ENCODE data around the gene ADH1B. TPM values are rescaled to one million over a fixed set of nuclear protein-coding genes. Genes with fewer than 3 reads are reported as not detected.
"Not testable (repeated sequence)": the region's sequence is repeated elsewhere in the genome, so short reads cannot be mapped to it uniquely, and the experiment has no call there.

The ADH1B gene
- total RNA-seq, 1 donor from 2014 or later: 142 TPM

DNA sequence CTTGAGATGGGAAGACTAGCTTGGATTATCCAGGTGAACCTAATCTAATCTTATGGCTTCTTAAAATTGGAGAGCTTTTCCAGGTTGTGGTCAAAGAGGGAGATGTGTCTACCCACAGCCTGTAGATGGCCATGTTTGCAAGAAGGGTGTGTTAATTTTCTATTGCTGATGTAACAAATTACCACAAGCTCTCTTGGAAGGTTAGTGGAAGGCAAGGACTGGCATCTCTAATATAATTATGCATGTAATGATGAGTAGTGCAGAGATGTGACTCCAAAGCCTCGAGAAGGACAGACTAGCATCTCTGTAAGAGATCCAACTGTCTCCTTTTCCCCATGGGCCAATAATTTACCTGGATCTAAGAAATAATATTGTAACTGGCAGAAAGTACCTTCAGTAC is 3.2 kb upstream of the ADH1B start:
- no peak for DNase-seq (ENCODE audit: low spot score)

DNA sequence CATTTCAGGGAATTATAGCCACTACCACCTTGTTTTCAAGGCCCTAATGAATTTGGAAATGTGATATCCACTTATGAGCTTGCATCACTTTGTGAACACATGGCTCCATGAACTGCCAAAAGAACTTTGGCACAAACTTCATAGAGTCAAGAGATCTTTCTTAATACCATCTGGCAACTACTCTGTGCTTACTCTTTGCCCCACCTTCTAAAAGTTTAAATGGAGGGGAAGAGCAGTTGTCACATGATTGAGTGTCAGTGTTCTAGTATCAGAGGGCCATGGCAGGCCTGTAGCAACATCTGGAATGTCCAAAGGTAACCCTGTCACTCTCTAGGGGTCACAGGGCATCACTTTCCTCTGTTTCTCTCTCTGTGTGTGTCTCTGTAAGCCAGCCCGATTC is 2.6 kb upstream of the ADH1B start:
- DNase-seq (ENCODE audit: low spot score): no peak

- DNase-seq (ENCODE audit: low spot score): not testable (repeated sequence)
Observed at GRCh38 chr4:99317811-99318210, 3.4 kb downstream of the ADH1B start.

GRCh38 chr4:99317354-99317753 is 3.8 kb downstream of the ADH1B start:
- DNase-seq (ENCODE audit: low spot score): no peak

DNA sequence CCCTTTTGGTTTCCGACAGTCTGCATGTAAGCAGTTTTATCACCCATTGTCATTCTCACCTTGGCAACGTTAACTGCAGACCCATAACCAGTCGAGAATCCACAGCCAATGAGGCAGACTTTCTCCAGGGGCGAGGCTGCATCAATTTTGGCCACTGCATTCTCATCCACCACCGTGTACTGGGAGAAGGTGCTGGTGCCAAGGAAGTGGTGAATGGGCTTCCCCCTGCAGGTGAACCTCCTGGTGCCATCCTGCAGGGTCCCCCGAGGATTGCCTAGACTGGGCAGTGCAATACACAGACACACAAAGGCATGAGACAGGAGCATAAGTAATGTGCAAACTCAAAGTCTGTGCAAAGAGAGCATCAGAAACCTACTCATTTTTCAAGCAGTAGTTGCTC is 5.4 kb downstream of the ADH1B start:
- no peak for DNase-seq (ENCODE audit: low spot score)

DNA sequence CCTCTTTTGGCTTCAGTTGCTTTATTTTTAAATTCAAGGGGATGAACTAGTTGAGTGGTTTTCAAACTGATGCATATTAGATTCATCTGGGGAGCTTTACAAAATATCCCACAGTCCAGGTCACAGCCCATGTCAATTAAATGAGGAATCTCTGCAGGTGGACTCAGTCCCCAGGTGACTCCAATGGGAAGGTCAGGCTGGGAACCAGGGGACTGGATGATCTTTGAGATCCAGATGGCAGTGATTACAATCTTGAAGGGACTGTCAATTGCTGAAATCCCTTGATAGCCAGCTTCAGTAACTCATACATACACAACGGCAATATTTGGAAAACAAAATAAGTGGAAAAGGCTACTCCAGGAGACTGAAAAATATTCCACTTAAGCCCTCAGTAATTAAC is 7.0 kb downstream of the ADH1B start:
- DNase-seq (ENCODE audit: low spot score): no peak

- no peak for DNase-seq (ENCODE audit: low spot score)
Observed at GRCh38 chr4:99310389-99310788, 10.8 kb downstream of the ADH1B start.

GRCh38 chr4:99305638-99306400 is 15.4 kb downstream of the ADH1B start:
- no peak for DNase-seq (ENCODE audit: low spot score)

DNA sequence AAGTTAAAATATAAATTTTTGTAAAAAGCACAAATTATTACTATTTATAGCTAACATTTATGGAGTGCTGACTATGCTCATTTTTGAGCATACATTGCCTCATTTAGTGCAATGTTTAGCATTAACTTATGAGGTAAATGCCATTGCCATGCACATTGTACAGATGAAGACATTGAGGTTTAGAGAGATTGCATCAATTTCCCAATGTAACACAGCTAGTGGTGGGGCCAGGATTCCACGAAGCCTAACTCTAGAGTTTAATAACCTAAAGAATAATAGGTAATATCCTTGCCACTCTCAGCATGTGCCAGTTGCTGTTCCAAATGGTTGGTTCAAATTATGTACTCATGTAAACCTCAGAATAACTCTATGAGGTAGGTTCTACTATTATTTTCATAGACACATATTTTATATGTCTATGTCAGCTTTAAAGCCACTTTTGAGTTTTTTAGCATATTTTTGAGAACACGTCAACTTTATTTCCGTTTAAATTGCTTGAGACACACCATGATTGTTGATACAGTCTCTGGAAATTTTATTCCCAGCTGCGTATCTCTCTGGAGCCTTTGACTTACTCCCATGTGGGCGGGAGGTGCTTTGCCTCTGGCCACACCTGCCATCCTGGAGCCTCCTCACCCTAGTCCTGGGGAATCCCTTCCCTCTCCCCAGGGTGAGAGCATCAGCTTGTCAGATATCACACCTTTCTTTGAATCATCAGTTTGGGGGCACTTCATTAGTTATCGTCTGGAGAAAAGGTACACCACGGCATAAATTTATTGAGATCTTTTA is 19.6 kb downstream of the ADH1B start:
- DNase-seq (ENCODE audit: low spot score): no peak

- DNase-seq (ENCODE audit: low spot score): peak; percentile 93
Observed at GRCh38 chr4:99300934-99301333, 20.3 kb downstream of the ADH1B start.

DNA sequence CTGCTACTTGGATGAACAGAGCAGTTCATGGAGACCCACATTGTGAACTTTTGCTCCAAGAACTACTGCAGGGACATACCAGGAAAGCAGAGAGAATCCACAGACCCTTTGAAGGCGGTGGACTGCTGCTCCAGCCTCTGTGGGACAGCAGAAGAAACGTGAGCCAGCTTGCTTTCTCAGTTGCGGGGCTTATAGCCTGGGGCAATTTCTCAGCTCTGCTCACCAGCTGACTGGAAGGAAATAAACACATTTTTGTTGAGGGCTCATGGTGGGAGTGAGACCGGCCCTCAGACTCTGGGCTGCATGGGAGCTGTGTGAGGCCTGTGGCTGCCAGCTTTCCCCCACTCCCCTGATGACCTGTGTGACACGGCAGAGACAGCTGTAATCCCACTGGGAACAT is 27.8 kb downstream of the ADH1B start:
- DNase-seq (ENCODE audit: low spot score): no peak

DNA sequence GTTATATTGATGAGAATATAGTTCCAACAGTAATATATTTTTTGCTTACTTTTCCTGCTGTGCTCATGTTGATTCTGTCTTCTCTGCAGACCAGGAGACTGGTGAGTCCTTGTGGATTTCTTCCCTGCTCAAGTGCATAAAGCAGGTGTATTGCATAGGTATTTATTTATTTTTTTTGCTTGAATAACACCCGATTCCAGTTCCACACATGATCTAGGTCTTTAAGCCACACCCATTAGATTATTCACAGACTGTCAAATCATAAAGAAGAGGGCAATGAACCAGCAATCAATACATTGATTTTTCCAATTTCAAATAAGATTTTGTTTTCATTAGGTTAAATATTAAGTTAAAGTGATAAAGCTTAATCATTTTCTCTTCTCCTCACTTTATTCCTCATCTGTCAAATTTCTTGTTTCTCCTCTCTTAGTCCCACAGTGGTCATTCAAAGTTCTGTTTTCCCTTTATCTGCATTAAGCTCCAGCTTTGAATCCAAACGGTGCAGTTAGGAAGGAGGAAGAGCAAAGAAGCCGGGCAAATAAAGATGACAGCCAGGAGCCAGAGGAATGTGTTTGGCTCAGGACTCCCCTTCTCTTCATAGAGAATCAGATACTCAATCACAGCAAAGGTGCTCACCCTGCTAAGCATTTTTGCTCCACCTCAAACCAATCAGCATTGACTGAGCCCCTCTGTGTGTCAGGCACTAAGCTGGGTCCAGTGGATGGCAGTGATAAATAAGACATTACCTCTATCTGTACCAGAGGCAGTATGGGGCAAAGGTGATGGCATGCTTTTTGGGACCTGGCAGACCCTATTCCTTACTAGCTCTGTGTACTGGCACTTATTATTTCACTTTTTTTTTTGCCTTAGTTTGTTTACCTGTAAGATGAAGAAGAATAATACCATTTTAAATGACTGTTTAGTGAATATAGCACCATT is 30.1 kb downstream of the ADH1B start, which contains the start of gene ADH1A:
TSS of gene ADH1A (minus strand) at position 138 of the 939 bp plus-strand sequence. CDS start at position 67, 71 bp downstream.
- DNase-seq (ENCODE audit: low spot score): no peak

DNA sequence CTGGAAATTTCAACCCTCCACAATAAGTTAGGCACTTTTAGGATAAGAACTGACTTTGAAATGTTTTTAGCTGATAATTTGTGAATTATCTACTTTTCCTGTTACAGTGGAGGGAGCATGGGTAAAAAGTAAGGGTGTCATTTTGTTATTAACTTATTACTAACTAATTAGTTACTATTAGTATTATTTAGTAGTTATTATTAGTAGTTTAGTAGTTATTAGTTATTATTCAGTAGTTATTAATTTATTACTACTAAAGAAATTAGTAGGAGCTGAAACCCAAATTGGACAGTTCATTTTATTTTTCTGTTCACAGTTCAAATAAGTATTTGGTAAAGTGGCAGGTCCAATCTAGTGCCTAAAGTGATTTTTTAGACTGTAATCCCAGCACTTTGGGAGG is 35.8 kb downstream of the ADH1B start:
- DNase-seq (ENCODE audit: low spot score): no peak

- DNase-seq (ENCODE audit: low spot score): no peak
Observed at GRCh38 chr4:99282731-99283130, 38.5 kb downstream of the ADH1B start.

DNA sequence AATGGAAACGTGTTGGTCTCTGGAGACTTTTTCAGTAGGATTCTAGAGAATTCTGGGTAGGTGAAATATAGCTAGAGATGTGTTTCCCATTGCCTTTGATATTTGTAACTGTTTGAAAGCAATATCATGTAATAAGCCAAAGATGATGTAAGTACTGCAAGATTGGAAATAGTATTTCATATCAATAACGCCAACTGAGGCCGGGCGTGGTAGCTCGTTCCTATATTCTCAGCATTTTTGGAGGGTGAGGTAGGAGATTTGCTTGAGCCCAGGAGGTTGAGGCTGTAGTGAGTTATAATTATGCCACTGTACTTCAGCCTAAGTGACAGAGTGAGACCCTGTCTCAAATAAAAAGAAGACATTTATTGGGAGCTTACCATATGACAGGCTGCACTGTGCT is 39.9 kb downstream of the ADH1B start:
- DNase-seq (ENCODE audit: low spot score): no peak

DNA sequence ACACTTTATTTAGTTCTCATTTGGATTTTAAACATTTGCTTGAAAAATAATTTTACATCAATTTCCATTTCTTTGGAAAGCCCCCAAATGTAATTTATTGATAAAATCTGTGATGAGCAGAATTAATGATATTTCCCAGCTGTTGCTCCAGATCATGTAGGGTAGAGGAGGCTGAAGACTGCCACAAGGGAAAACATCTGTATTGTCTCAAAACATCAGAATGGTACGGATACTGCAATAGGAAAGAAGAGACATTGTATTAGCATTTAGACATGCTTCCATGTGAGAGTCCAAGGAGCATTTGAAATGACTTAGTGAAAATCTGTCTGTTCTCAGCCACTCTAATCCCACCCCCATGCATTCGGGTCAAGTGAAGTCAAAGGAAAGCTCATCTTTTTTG is 44.8 kb downstream of the ADH1B start:
- DNase-seq (ENCODE audit: low spot score): no peak

DNA sequence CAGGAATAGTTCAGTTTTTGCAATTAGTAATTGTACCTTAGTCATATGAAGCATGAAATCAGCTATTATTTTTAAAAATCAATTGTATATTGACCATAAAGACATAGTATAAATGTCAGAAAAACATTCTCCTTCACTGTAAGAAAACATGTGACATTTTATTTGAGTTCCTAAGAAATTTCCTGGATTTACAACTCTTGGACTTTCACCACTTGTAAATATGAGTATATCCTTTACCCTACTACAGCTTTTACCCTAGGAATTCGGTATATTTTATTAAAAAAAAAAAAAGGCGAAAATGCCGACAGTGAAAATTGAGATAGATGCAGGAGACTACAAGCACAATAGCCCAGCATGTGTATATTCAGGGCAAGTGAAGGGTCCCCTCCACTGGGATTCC is 45.3 kb downstream of the ADH1B start:
- no peak for DNase-seq (ENCODE audit: low spot score)

- no peak for DNase-seq (ENCODE audit: low spot score)
Observed at GRCh38 chr4:99275050-99275449, 46.2 kb downstream of the ADH1B start.

DNA sequence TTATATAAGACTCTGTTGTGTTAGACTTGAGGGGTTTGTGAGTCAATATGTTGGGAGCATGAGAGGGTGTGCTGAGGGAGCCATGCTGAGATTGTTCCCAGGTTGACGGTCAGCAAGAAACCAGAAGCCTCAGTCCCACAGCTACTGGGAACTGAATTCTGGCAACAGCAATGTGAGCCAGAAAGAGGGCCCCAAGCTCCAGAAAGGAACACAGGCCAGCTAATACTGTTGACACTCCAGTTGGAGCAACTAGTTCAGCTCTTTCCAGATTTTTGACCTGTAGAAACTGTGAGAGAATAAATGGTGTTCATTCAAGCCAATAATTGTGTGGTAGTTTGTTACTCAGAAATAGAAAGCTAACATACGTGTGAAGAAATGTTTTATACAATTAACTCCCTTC is 47.5 kb downstream of the ADH1B start:
- no peak for DNase-seq (ENCODE audit: low spot score)

- DNase-seq (ENCODE audit: low spot score): no peak
Observed at GRCh38 chr4:99264927-99265326, 56.3 kb downstream of the ADH1B start.
